Superior temporal gyrus (tissue), 1 donor: ENCODE data around the gene SCN1A.
A peak's percentile ranks its signal among the peaks of the same experiment; 100 is the strongest.

Source experiments
- DNase-seq: peaks from one replicate; pipeline ENCODE4 v3.0.0-alpha.2; 2016; ENCODE audit errors: extremely low spot score

SCN1A gene

GRCh38 chr2:166081852-166082251 lies 46.0 kb downstream of the SCN1A start:
- no peak for DNase-seq

GRCh38 chr2:166081131-166081632 lies 46.6 kb downstream of the SCN1A start:
- no peak for DNase-seq

- DNase-seq = no peak
Observed at GRCh38 chr2:166074430-166074829, 53.4 kb downstream of the SCN1A start.

DNA sequence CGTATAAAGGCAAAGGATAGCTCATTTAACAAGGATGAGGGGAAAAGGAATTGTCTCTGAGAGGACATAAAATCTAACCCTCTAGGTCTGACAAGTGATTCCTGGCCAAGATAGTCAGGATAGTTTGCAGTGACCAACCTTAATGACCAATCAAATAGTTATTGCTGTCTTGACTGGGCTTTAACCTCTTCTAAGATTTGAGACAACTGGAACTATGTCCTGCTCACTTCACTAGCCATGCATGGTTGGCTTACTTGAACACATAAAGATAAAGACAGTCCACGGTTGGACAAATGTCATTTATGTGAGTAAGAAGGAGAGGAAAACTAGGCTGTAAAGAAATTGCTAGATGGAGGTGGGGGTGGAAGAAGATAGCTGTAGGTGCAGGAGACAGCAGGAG lies 53.8 kb downstream of the SCN1A start:
- DNase-seq = no peak

DNA sequence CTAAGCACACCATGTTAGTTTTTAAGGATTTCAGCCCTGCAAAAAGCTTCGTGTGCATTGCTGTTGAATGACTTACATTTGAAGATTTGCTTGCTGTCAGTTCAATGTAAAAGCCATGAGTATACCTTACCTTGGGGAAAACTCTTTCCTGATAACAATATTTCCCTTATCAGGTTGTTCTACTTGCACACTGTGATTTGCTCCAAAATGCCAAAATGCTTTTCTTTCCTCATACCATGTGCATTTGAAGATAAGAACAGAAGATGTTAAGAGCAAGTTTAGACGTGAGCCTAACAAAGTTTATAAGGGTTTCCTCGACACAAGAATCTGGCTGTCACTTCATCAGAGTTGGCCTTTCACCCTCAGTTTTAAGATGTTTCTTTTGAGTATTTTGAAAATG lies 57.6 kb downstream of the SCN1A start:
- no peak for DNase-seq

- DNase-seq = no peak
Observed at GRCh38 chr2:166068981-166069380, 58.8 kb downstream of the SCN1A start.

DNA sequence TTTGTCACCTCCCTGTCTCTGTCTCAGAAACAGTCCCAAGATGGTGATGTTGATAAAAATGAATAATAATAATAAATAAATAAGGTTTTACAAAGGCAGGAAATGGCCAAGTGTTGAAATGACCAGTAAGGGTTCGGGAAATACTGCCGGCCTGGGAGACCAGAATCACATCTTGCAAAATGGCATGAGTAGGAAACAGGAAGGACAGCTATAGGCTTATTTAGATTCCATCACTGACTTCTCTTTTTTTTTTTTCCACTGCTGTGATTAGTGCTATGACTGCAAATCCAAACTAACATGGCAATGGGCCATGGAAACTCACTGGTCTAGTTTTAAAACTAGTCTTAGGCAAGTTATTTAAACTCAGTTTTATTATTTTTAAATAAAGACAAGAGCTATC lies 60.6 kb downstream of the SCN1A start:
- DNase-seq = no peak

DNA sequence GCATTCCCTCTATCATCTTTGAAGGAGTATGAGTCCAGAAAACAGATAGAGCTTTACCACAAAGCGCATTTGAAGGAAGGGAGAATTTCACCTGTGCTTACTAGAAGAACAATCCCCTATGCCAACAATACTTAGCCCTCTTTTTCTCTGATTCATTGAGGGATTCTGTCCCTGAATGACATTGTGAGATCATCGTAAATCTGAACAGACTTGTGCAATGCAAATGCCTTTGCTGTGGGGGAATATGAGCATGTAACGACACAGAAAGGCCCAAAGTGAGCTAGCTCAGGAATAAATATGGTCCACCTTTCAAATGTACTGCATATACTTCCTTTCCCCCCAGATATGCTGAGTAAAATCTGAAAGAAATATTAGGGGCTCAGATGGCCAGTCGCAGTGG lies 67.6 kb downstream of the SCN1A start:
- no peak for DNase-seq

DNA sequence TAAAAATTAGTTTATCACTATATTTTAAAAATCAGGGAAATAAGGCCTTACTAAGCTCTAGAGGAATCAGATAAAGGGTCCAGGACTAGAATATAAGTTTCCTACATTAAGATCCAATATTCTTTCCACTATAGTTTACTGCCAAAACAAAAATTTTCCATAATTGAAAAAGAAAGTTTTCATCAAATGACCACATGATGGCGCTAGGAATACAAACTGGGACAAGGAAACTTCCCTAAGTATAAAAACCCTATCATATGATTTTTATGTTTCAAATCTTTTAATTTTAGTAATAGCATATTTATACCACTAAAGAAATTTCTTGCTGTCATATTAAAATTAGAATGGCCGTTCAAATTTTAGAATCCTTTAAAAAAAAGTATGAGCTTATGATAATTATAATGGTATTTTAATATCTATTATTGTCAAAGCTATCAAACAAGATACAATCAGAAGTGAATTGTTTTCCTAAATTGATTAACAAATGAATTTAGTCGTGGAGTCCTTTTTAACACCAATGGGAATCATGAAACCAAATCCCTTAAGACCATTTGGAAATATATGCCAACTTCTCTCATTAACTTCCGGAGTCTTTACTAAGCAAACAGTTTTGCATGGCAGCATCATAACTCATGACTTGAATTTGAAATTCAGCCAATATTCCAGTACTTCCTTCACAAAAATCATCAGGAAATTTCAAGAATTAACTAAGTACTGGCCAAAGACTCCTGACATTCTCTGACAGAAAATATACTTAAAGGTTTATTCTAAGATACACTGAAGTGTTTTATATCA lies 70.3 kb downstream of the SCN1A start:
- DNase-seq = peak; percentile 77

DNA sequence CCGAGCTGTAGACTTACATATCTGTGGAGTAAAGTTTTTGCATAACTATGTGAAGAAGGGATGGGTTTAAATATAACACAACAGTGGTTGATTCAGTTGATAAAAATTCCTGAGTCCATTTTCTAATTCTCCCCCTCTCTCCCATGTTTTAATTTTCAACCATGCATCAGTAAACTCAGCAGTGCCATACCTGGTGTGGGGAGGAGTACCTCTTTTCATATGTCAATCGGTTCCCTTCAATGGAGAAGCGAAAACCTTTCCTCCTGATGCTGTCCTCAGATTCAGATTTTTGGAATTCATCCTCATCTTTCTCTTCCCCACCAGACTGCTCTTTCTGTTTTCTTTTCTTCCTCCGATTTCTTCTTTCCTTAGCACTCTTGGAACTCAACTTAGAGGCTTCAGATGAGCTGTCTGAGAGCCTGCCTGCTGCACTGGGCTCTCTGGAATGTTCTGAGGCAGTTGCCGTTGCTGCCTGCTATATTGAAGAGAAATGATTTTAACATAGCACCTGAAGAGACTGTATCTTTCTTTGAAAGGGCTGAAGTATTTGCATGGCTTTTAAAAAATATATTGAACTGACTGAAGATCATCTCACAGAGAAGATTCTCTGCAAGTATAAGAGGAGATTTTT lies 82.9 kb downstream of the SCN1A start:
- no peak for DNase-seq

GRCh38 chr2:166042768-166043390 lies 84.9 kb downstream of the SCN1A start:
- DNase-seq = no peak

DNA sequence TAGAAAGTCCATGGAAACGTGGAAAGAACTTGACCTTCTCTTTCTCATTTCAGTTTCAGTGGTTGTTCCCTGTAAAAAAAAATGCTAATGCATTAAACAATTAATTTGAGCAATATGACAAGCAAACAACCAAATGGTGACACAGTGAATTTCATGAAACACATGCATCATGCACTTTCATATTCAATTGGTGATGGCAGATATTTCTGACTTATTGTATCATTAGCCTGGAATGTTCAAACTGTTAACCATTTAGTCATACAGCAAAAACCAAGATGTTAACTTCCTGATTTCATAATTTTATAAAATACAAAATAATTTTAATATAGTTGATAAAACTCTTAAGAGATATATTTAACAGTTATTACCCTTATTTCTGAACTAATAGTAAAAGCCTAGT lies 85.5 kb downstream of the SCN1A start:
- DNase-seq = no peak

DNA sequence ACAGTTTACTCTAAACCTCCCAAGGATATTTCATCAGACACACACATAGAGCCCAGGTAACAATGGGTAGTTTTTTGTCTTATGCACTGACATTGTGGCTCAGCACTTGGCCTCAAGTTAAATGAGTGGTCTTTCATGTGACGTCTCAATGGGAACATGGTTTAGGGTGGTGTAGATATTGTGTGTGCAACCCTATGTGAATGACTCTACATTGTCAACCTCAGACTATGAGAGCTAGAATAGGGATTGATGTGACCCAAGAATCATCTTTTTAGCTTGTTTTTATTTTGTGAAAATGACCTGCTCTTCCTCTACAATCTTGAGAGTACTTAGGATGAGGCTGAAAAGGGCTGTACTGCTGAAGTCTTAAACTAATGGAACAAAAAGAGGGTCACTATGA lies 86.2 kb downstream of the SCN1A start:
- no peak for DNase-seq

GRCh38 chr2:166032361-166032760 lies 95.5 kb downstream of the SCN1A start:
- DNase-seq = no peak

- no peak for DNase-seq
Observed at GRCh38 chr2:166031054-166031453, 96.8 kb downstream of the SCN1A start.

GRCh38 chr2:166025313-166025712 lies 102.5 kb downstream of the SCN1A start:
- no peak for DNase-seq

- DNase-seq = no peak
Observed at GRCh38 chr2:166017208-166017607, 110.6 kb downstream of the SCN1A start.

- no peak for DNase-seq
Observed at GRCh38 chr2:166013878-166014277, 113.9 kb downstream of the SCN1A start.

DNA sequence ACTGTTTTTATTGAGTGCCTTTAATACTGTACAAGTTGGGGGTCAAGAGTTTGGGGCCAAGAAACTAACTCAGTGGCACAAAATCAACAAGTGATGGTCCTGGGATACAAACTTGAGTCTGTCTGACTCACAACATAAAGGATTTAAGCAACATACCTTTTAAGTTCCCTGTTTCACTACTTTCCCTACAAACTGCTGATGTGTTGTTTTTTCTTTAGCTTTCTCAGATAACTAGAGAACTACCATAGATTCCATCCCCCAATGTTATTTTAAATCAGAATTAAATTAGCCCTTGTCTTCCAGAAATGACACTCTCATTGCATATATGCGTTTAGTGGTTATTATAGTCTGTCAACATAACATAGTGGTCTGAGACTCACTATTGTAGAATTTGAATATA lies 116.2 kb downstream of the SCN1A start:
- no peak for DNase-seq

DNA sequence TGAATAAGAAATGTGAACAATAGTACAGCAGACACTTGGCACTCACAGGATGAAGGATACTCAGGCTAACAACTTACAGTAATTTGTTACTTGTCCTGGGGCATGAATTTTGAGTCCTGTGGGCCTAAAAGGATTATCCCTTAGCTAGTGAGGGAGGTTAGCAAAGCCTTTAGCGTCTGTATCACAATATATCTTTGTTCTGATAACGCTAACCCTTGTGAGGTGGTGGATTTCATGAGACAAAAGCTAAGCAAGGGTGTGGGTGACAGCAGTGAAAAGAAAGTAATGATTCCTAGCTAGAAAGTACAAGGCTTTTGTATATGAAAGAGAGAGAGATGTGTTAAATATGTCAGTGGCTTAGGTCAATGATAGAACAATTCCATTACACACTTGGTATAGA lies 127.4 kb downstream of the SCN1A start:
- no peak for DNase-seq

DNA sequence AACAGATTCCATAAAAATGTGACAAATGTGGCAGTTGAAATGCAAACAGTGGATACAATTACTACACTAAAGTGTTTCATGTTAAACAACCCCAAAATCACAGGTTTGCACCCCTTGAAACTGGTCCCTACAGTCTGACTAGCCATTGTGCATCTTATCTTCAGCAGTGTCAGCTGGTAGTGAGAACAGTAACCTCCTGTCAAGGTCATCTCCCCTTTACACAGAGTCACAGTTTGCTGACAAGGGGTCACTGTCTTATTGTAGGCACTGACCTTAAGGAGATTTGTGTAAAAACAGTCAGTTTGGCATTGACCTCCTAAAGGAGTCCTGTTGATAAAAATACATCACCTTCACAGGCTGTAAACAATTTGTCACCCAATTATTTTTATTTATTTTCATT lies 137.0 kb downstream of the SCN1A start:
- no peak for DNase-seq

DNA sequence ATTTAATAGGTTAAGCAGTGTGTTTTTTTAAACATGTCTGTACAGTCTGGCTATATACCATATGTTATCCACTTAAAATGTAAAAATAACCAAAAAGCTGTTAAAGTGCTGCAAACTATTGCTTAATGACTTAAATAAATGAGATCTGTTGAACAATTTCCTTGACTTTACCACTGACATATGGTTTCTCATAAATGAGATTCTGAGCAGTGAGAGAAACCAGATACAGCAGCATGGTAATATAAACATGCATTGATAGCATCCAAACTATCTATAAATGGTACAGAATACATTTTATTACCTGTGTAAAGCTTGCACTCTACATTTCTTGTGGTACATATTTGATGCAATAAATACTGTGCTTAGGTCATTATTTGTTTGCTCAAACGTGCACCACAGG lies 138.0 kb downstream of the SCN1A start:
- no peak for DNase-seq

DNA sequence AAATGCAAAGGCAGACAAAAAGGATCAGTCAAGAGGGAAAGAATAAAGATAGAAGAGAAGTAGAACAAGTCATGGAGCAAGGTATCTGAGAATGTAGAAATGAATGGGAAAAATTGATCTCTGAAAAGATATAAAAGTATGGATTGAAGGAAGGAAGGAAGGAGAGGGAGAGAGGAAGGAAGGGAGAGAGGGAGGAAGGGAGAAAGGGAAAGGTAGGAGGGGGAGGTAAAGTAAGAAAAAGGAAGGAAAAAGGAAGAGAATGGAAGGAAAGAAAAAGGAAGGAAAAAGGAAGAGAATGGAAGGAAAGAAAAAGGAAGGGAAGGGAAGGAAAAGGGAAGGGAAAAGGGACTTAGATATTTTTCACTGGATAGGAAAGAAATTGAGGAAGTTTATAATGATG lies 142.7 kb downstream of the SCN1A start:
- no peak for DNase-seq
